HG02943 (cell line): ENCODE data around the gene ZNF620.
"Not testable (repeated sequence)": the region's sequence is repeated elsewhere in the genome, so short reads cannot be mapped to it uniquely, and the experiment has no call there.

Experiments
- ATAC-seq: cut with Tn5 transposase; IDR thresholded peaks from one replicate; pipeline ENCODE4 v1.9.1; 2021; ENCODE audit warnings: mild to moderate bottlenecking, low read depth, moderate library complexity; ENCODE audit not compliant: unreplicated experiment

ZNF620 gene

GRCh38 chr3:40499952-40500351, 5.9 kb upstream of the ZNF620 start:
- ATAC-seq: no peak

- no peak for ATAC-seq
These were observed 3.8 kb upstream of the ZNF620 start for GRCh38 chr3:40502034-40502433.

GRCh38 chr3:40504636-40505430, 1.0 kb upstream of the ZNF620 start:
- no peak for ATAC-seq

GRCh38 chr3:40511031-40511718, 5.3 kb downstream of the ZNF620 start:
- ATAC-seq: no peak

- ATAC-seq: no peak
These were observed 10.4 kb downstream of the ZNF620 start for GRCh38 chr3:40516201-40516600.

GRCh38 chr3:40518067-40518466, 12.2 kb downstream of the ZNF620 start:
- no peak for ATAC-seq

GRCh38 chr3:40518848-40519247, 13.0 kb downstream of the ZNF620 start:
- ATAC-seq: no peak

- ATAC-seq: no peak
These were observed 15.4 kb downstream of the ZNF620 start for GRCh38 chr3:40521254-40521653.

- ATAC-seq: no peak
These were observed 17.9 kb downstream of the ZNF620 start for GRCh38 chr3:40523781-40524180.

- ATAC-seq: peak; percentile 20
These were observed 18.4 kb downstream of the ZNF620 start for GRCh38 chr3:40524222-40524567.

GRCh38 chr3:40524568-40525285, 18.9 kb downstream of the ZNF620 start, which contains the start of gene ZNF621:
Gene ZNF621 (plus strand): TSS chr3:40524960. CDS start chr3:40525841, 881 bp downstream.
- ATAC-seq: peak; percentile 97

- ATAC-seq: no peak
These were observed 22.6 kb downstream of the ZNF620 start for GRCh38 chr3:40528426-40528825.

GRCh38 chr3:40532252-40532651, 26.4 kb downstream of the ZNF620 start:
- no peak for ATAC-seq

- no peak for ATAC-seq
These were observed 28.4 kb downstream of the ZNF620 start for GRCh38 chr3:40534283-40534682.

GRCh38 chr3:40546816-40547215, 41.0 kb downstream of the ZNF620 start:
- ATAC-seq: no peak

GRCh38 chr3:40550167-40550566, 44.3 kb downstream of the ZNF620 start:
- no peak for ATAC-seq

- ATAC-seq: no peak
These were observed 51.8 kb downstream of the ZNF620 start for GRCh38 chr3:40557575-40558161.

- not testable (repeated sequence) for ATAC-seq
These were observed 56.6 kb downstream of the ZNF620 start for GRCh38 chr3:40562482-40562881.

GRCh38 chr3:40565629-40566028, 59.8 kb downstream of the ZNF620 start:
- not testable (repeated sequence) for ATAC-seq

- ATAC-seq: no peak
These were observed 60.9 kb downstream of the ZNF620 start for GRCh38 chr3:40566694-40567093.
